ENCODE measurements around the gene SPRED2.
"Not testable (repeated sequence)": the region's sequence is repeated elsewhere in the genome, so short reads cannot be mapped to it uniquely, and the experiment has no call there.

SPRED2 gene

GRCh38 chr2:65340898-65341681 lies 91.3 kb downstream of the SPRED2 start:
- DNase-seq (ENCODE audit: low spot score): no peak

DNA sequence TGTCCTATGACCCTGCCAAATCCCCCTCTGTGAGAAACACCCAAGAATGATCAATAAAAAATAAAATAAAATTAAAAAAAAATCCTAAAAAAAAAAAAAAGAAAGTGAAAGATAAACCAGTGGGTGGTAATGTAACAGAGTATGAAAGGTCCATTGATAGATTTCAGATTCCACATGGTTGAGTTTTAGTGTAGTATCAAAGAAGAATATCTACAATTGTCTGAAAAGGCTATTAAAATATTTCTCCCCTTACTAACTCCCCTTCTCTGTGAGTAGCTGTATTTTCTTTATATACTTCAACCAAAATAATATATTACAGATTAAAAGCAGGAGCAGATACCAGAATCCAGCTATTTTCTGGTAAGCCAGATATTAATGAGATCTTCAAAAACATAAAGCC lies 92.8 kb downstream of the SPRED2 start:
- DNase-seq (ENCODE audit: low spot score): no peak

- not testable (repeated sequence) for DNase-seq (ENCODE audit: low spot score)
Measured at GRCh38 chr2:65338830-65339495, 93.4 kb downstream of the SPRED2 start.

- not testable (repeated sequence) for DNase-seq (ENCODE audit: low spot score)
Measured at GRCh38 chr2:65337915-65338314, 94.5 kb downstream of the SPRED2 start.

- no peak for DNase-seq (ENCODE audit: low spot score)
Measured at GRCh38 chr2:65334714-65335113, 97.7 kb downstream of the SPRED2 start.

DNA sequence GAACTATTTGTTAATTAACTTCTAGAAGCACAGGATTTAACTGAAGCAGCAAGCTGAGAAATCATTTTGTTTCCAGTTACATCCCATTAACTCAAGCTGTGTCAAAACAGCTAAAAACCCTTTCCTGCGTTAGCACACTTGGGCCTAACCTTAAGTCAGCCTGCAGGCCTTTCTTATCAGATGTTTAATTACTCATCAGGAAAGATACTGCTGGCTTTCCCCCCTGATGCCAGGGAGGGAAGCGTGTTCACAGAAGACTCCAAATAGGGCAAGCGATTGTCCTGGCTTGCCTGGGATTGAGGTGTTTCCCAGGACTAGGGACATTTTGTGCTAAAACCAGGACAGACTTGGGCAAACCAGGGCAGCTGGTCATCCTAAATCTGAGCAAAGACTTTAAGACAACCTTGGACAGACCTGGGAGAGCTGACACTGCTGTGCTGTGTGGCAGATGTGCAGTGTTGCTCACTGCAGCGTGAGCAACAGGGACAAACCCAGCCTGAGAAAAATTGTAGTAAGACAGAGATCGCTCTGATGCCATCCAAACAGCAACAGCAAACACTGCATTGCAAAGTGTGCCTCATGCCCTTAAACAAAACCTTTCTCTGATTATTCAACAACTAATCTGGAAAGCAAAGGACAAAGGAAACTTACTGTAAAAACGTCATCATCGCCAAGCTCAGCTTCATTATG lies 100.9 kb downstream of the SPRED2 start:
- DNase-seq (ENCODE audit: low spot score): no peak

GRCh38 chr2:65329525-65329924 lies 102.9 kb downstream of the SPRED2 start:
- no peak for DNase-seq (ENCODE audit: low spot score)

DNA sequence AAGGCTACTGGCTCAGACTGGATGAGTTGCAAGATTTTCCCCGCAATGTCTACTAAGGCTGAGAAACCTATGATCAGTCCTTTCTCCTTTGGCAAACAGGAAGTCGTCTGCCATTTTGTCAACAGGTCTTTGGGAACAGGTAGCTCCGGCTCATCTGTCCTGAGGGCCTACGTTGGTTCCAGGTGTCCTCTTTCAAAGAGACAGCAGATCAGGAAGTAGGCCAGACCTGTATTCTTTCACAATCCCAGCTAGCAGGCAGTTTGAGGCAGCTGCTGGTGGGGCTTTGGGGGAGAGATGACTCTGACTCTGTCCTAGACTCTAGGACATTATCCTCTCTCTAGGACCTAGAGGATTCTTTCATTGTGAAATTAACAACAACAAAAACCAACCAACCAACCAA lies 106.1 kb downstream of the SPRED2 start:
- DNase-seq (ENCODE audit: low spot score): no peak

DNA sequence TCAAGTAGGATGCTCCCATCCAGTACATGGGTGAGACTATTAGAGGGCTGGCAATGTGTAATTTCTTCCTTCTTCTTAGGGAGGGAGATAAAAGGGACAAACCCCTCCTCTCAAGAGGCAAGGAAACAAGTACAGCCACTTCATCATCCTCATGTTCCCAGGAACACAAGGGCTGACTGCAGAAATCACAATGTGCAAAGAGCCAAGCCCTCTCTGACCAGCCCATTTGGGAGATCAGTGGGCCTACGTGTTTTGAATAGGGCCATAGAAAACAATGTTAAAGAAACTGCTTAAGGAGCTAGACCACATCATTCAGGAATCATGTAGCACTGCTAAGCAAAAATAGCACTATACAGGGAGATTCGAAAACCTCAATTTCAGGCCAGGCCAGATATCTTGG lies 107.3 kb downstream of the SPRED2 start:
- DNase-seq (ENCODE audit: low spot score): no peak

GRCh38 chr2:65320946-65321345 lies 111.5 kb downstream of the SPRED2 start:
- no peak for DNase-seq (ENCODE audit: low spot score)

DNA sequence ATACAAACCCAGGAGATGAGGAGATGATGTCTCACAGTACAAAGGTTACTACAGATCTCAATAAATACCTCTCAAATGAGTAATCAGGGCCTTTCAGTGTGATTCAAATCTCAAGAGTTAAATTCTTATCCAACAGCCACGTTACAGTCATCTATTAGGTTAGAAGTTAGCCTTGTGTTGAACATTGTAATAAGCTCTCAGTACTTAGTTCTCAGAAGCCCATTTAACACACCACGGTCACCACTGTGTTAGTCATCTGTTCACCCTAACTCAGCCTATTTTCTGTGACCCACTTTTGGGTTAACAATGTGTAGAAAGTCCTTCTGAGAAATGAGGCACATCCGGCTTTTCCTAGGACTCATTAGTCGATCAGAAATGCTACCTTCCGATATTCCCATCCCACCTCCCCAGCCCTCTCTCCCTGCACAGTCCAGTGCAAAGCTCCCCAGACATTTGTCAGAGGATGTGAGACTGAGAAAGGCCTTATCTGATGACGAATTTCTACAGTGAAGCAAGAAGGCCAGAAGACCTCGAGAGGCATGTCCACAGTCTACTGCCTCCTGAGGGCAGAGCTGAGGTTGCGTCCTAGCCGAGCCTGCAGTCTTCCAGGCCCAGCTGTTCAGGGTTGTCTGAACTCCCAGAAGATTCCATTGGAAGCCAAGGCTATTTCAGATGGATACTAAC lies 112.2 kb downstream of the SPRED2 start:
- DNase-seq (ENCODE audit: low spot score): peak; percentile 50

DNA sequence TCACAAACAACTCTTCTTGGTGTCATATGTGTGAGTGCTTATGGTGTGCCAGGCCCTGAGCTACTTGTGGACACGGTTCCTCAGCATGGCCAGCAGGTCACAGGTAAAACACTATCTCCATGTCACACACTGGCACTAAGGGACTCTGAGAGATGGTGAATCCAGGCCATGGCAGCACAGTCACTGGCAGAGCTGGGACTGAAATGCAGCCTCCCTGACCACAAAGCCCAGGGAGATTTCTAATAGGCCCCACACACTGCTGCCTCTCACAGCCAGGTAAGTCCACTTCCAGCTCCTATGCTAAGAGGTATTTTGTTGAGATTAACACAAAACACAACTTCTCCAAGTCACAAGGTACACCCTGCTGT lies 112.7 kb downstream of the SPRED2 start:
- no peak for DNase-seq (ENCODE audit: low spot score)

DNA sequence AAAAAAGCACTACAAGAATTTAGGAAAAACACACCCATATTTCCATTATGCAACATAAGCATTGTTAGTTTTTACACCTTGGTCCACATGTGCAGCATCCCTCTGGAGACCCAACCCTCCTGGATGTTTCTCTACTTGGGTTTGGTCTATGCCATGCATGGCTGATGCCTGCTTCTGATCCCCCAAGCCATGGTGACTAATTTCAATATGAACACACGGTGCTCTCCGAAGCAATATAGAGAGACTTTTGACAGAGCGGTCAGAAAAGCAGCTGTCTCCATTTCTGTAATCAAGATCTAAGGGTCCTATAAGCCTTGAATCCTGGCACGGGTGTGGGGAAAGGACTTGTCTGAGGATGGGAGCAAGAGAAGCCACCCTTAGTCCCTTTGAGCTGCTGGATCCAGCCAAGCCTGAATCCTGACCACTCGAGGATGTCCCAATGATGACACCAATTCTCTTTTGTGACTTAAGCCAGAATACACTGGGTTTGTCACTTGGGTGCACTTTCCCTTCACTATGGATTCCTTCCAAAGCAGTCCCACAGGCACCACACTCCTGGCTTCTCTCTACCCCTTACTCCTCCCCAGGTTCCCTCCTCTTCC lies 113.2 kb downstream of the SPRED2 start:
- DNase-seq (ENCODE audit: low spot score): no peak

DNA sequence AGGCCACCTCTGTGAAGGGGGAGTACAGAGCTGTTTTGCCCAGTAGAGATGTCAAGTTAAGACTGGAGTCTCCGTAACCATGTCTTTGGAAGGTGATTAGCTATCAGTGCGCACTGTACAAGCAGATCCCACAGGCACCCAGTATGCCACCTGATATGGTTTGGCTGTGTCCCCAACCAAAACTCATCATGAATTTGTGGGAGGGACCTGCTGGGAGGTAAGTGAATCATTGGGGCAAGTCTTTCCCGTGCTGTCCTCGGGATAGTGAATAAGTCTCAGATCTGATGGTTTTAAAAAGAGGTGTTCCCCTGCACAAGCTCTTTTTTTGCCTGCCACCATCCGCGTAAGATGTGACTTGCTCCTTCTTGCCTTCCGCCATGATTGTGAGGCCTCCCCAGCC lies 114.6 kb downstream of the SPRED2 start:
- DNase-seq (ENCODE audit: low spot score): no peak

GRCh38 chr2:65317351-65317750 lies 115.0 kb downstream of the SPRED2 start:
- DNase-seq (ENCODE audit: low spot score): not testable (repeated sequence)

DNA sequence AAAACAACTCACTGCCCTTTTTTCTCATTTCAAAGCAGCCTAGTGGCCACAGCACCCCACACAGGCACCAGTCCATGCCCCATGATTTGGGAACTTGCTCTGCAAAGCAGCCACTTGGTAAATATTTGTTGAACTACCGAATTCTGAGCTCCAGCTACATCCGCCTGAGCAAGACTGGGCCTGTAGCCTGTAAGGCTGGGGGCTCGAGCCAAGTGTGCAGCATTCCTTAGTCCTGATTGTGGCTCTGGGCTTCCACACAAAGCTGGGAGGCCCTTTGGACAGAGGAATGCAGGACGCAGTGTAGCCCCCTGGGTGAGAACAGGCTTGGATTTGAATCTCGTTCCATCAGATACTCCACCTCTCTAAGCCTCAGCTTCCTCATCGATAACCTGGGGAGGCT lies 116.3 kb downstream of the SPRED2 start:
- DNase-seq (ENCODE audit: low spot score): no peak

- DNase-seq (ENCODE audit: low spot score): no peak
Measured at GRCh38 chr2:65314801-65315441, 117.5 kb downstream of the SPRED2 start.

DNA sequence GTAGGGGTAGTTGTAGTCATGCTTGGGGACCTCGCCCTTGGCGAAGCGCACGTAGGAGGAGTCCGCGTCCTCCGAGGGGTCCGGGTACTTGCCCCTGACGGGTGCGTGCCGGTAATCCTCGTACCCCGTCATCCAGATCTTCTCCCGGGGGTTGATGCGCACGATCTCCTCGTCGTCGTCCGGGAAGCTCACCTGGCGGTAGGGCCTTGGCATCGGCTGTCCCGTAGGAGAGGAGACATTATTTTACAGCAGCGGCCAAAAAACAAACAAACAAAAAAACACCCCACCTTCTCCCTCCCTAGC lies 118.5 kb downstream of the SPRED2 start:
- DNase-seq (ENCODE audit: low spot score): no peak

DNA sequence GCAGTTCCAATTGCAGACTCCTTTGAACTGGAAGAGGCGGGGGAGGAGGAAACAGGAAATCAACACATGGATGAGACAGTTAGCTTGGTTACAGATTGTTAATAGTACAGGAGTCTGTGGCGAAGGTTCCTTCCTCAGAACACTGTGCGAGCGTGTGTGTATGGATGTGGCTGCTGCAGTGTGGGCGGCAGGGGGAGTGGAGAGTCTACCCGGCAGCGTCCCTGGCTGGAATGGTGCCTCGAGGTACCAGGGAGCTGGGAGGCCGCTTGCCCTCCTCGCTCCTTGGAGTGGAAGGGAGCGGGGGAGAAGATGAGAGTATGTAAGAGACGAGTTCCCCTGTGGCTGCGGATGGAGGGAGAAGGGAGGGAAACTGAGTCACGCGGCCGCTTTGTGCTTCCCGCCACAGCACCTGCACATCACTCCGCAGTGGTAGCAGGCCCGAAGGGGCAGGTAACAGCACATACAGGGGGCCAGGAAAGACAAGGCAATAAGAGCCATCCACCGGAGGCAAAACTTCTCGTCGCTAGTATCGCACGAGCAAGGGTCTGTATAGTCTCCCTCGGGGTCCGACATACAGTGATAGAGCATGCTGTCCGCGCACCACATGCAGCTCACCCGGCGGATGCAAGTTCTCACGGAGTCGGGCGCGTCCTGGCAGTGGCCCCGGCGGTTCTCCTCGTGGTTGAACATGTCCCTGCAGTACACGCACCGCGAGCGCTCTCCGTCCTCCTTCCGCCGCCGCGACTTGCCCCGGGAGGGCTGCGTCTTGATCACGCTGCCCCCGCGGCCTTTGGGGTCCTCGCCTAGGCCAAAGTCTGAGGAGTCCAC lies 119.1 kb downstream of the SPRED2 start:
- DNase-seq (ENCODE audit: low spot score): no peak

- no peak for DNase-seq (ENCODE audit: low spot score)
Measured at GRCh38 chr2:65311596-65311995, 120.8 kb downstream of the SPRED2 start.

- no peak for DNase-seq (ENCODE audit: low spot score)
Measured at GRCh38 chr2:65311049-65311448, 121.3 kb downstream of the SPRED2 start.

Measured in CD4-positive, alpha-beta T cell treated with Interleukin-15 for 4 hours (primary cell).